B cell (primary cell): ENCODE measurements around the gene NFRKB. TPM values are rescaled to one million over a fixed set of nuclear protein-coding genes. Genes with fewer than 3 reads are reported as not detected.

Source experiments
- ATAC-seq: fragments of 200-7000 bp; cut with Tn5 transposase; one replicate; pipeline ENCODE4 v1.10.0; 2021; ENCODE audit warnings: low read depth, mild to moderate bottlenecking, moderate number of reproducible peaks, moderate library complexity
- CTCF ChIA-PET: fragments of 350-600 bp; sonication (Branson Sonifier 250); formaldehyde crosslinking; loops from one replicate; lab custom pipeline; 2021; ENCODE audit warnings: antibody characterized with exemption, inconsistent platforms; lab: Charles Lee
- POLR2A ChIA-PET: fragments of 350-600 bp; sonication (Branson Sonifier 250); formaldehyde crosslinking; loops from one replicate; lab custom pipeline; 2021; ENCODE audit warnings: antibody characterized with exemption; lab: Charles Lee
- DNase-seq: peaks from one replicate; pipeline ENCODE4 v3.0.0; 2013
- H2AFZ ChIP-seq: 2 replicates; pipeline ENCODE4 v1.6.1; 2012; ENCODE audit warnings: mild to moderate bottlenecking, low read depth, low read length; ENCODE audit not compliant: insufficient read depth, poor library complexity, severe bottlenecking
- H3K27ac ChIP-seq, 2 donors: 1 replicate in 1 of 2; 2 replicates in 1 of 2; pipeline ENCODE4 v1.5.1; 2012 to 2013; ENCODE audit warnings: low read length in 2 of 2, mild to moderate bottlenecking in 2 of 2, moderate library complexity in 1 of 2
- H3K27me3 ChIP-seq, 4 experiments: fragments of 200-600 bp in 1 of 4; sonication (generic) in 1 of 4; replicated peaks in 1 of 4; 1 replicate in 2 of 4; 2 replicates in 2 of 4; pipeline versions ENCODE4 v1.6.1 to v1.7.0; 2013 to 2016; ENCODE audit warnings: low read length in 3 of 4, mild to moderate bottlenecking in 2 of 4, mixed read lengths in 1 of 4, moderate library complexity in 1 of 4; ENCODE audit not compliant: insufficient read depth in 4 of 4, control insufficient read depth in 3 of 4; ENCODE audit errors: control extremely low read depth in 1 of 4
- H3K36me3 ChIP-seq, 2 experiments: replicated peaks in 1 of 2; 1 replicate in 1 of 2; 2 replicates in 1 of 2; pipeline versions ENCODE4 v1.6.1 to v1.7.1; 2013; ENCODE audit warnings: low read length in 1 of 2; ENCODE audit not compliant: insufficient read depth in 2 of 2, control insufficient read depth in 1 of 2; ENCODE audit errors: control extremely low read depth in 1 of 2, extremely low read depth in 1 of 2
- H3K4me1 ChIP-seq, 2 donors: fragments of 200-600 bp in 1 of 2; sonication (generic) in 1 of 2; 1 replicate in 1 of 2; 2 replicates in 1 of 2; pipeline versions ENCODE4 v1.5.1 to v1.6.1; 2013 to 2017; ENCODE audit warnings: low read length in 2 of 2; ENCODE audit not compliant: control insufficient read depth in 2 of 2, insufficient read depth in 2 of 2
- H3K4me2 ChIP-seq: replicated peaks from 2 replicates; pipeline ENCODE3; 2012; ENCODE audit warnings: mild to moderate bottlenecking, low read depth, low read length; ENCODE audit not compliant: poor library complexity, severe bottlenecking
- H3K4me3 ChIP-seq, 5 experiments: fragments of 200-600 bp in 1 of 5; sonication (generic) in 1 of 5; 1 replicate in 3 of 5; 2 replicates in 2 of 5; pipeline versions ENCODE4 v1.5.1 to v1.7.0; 2011 to 2016; ENCODE audit warnings: low read length in 4 of 5, mild to moderate bottlenecking in 4 of 5, low read depth in 2 of 5, control low read depth in 1 of 5, moderate library complexity in 1 of 5; ENCODE audit not compliant: insufficient read depth in 1 of 5; ENCODE audit errors: control extremely low read depth in 1 of 5, extremely low read depth in 1 of 5
- H3K79me2 ChIP-seq: fragments of 200-600 bp; sonication (generic); one replicate; pipeline ENCODE4 v1.6.0; 2016; ENCODE audit warnings: low read length; ENCODE audit not compliant: control insufficient read depth, insufficient read depth
- H3K9ac ChIP-seq: fragments of 200-600 bp; sonication (generic); 2 replicates; pipeline ENCODE4 v1.6.1; 2017; ENCODE audit warnings: mild to moderate bottlenecking, low read length, moderate library complexity
- H3K9me3 ChIP-seq, 3 donors: one replicate each; pipeline versions ENCODE4 v1.6.1 to v1.7.1; 2013; ENCODE audit warnings: low read length in 2 of 3; ENCODE audit not compliant: control insufficient read depth in 2 of 3, insufficient read depth in 1 of 3; ENCODE audit errors: control extremely low read depth in 1 of 3
- H4K20me1 ChIP-seq: 2 replicates; pipeline ENCODE4 v1.6.0; 2012; ENCODE audit warnings: mild to moderate bottlenecking, low read length; ENCODE audit not compliant: insufficient read depth, control insufficient read depth, poor library complexity, severe bottlenecking
- H3K27ac Mint-ChIP-seq: one replicate; pipeline ENCODE4 v1.8.0; 2021; ENCODE audit warnings: mixed read lengths
- H3K27me3 Mint-ChIP-seq: one replicate; pipeline ENCODE4 v1.8.0; 2021; ENCODE audit warnings: mixed read lengths
- H3K4me1 Mint-ChIP-seq: one replicate; pipeline ENCODE4 v1.8.0; 2021; ENCODE audit warnings: mixed read lengths
- H3K4me3 Mint-ChIP-seq: one replicate; pipeline ENCODE4 v1.8.0; 2021; ENCODE audit warnings: mixed read lengths
- H3K9me3 Mint-ChIP-seq: one replicate; pipeline ENCODE4 v1.8.0; 2022; ENCODE audit warnings: mixed read lengths; ENCODE audit not compliant: insufficient read depth
- EZH2 ChIP-seq: IDR thresholded peaks from 2 replicates; pipeline ENCODE4 v1.6.1; 2012; ENCODE audit warnings: borderline replicate concordance, low read depth, mild to moderate bottlenecking, moderate library complexity, low read length; ENCODE audit not compliant: insufficient read depth, poor library complexity, severe bottlenecking
- WGBS: methylation state at CpG from one replicate; pipeline ENCODE4 v1.1.5; 2013; ENCODE audit warnings: missing lambda C conversion rate; ENCODE audit not compliant: insufficient coverage; 5-methylcytosine and 5-hydroxymethylcytosine counted together
- intact Hi-C: fragments of 100-400 bp; cut with micrococcal nuclease; formaldehyde crosslinking; loops from one replicate; pipeline ENCODE4 v1.10.0; 2022
- polyA plus RNA-seq: library from polyadenylated mRNA; depleted of rRNA; stranded (reverse); fragments of >200 nt; gene quantifications from 2 replicates; pipeline ENCODE4 v1.2.3, GENCODE V29; 2012
- total RNA-seq, 2 donors: library from RNA; stranded (reverse); fragments of 120-200 nt in 1 of 2; gene quantifications; 1 replicate in 1 of 2; 2 replicates in 1 of 2; pipeline versions ENCODE4 v1.2.3 to v1.2.4, GENCODE V29; 2013 to 2022
- TF ChIP-seq, protein P1 (sequence below): fragments of 200-600 bp; IDR thresholded peaks from one replicate; pipeline ENCODE4 v1.8.0; 2022; ENCODE audit warnings: antibody characterized with exemption, mild to moderate bottlenecking

Gene NFRKB
- total and polyA plus RNA-seq, 2 donors (not counting 1 experiment from before 2014, with no cell fraction given) = 28.2 to 36.9 TPM

DNA sequence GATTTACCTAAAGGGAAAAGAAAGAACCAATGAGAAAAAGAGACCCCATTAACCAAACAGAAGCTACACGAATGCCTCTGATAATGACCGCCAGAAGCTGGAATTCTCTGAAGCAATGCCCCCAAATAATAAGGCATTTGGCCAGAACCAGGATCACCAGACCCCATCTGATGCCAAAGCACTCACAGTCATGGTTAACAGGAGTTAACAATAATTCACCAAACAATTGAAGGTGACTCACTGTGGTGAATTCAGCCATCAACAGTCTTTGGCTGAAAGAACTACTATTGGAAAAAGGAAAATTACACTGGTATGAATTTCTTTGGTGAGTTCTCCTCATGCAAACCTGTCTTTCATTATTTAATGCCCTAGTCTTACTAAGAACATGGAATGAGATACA is 21.9 kb upstream of the NFRKB start:
- no peaks in the 10 kb centered on the region for H3K4me1 Mint-ChIP-seq
- Histone ChIP-seq H3K36me3 (peaks cover 0 to 21% of the 10 kb centered on the region in 2 experiments), H3K9ac (no peak overlapping the region), H3K4me1 (peaks cover 0 to 2% of the 10 kb centered on the region in 2 donors), H3K79me2 (no peaks in the 10 kb centered on the region), H3K27me3 (no peaks in the 10 kb centered on the region), H3K4me2 (no peak overlapping the region), H3K4me3 (no peak overlapping the region), H4K20me1 (no peaks in the 10 kb centered on the region), H3K9me3 (no peaks in the 10 kb centered on the region), H3K27ac (no peak overlapping the region), H2AFZ (no peak overlapping the region)
- WGBS = 90% methylated on average over 2 of the region's 2 CpGs
- intact Hi-C loops = no loop called here
- no peaks in the 10 kb centered on the region for H3K27me3 Mint-ChIP-seq
- no peaks in the 10 kb centered on the region for H3K9me3 Mint-ChIP-seq
- no peak overlapping the region for H3K4me3 Mint-ChIP-seq
- ATAC-seq (no peak), DNase-seq (no peak)
- ChIA-PET POLR2A (no interaction called here), CTCF (interaction anchor here (1.3 to 19.3 kb wide), 2 partner anchors 9 to 216 kb away, joined by 3 to 339 read pairs; no protein-coding TSS in a partner anchor)
- TF ChIP-seq, protein P1, sequence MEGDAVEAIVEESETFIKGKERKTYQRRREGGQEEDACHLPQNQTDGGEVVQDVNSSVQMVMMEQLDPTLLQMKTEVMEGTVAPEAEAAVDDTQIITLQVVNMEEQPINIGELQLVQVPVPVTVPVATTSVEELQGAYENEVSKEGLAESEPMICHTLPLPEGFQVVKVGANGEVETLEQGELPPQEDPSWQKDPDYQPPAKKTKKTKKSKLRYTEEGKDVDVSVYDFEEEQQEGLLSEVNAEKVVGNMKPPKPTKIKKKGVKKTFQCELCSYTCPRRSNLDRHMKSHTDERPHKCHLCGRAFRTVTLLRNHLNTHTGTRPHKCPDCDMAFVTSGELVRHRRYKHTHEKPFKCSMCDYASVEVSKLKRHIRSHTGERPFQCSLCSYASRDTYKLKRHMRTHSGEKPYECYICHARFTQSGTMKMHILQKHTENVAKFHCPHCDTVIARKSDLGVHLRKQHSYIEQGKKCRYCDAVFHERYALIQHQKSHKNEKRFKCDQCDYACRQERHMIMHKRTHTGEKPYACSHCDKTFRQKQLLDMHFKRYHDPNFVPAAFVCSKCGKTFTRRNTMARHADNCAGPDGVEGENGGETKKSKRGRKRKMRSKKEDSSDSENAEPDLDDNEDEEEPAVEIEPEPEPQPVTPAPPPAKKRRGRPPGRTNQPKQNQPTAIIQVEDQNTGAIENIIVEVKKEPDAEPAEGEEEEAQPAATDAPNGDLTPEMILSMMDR = no peak
- no peak for TF ChIP-seq EZH2
- H3K27ac Mint-ChIP-seq = no peak overlapping the region

DNA sequence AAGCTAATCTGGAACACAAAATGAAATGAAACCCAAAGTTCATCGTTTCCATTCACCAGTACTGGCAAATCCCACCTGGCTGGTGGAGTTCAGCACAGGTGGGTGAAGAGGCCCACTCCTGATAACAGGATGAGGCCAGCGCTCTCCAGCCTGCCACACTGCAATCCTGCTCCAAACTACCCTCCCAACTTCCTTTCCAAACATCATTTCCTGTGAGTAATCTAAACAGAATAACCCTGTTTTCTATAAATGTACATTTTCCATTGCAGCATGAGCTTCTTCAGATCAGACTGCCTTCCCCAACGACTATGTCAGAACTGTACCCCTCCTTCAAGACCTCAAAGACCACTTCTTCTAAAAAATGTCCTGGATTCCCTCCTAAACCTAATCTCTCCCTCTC is 15.9 kb upstream of the NFRKB start:
- H3K4me2 ChIP-seq = no peak overlapping the region
- no peak overlapping the region for H3K4me3 Mint-ChIP-seq
- no peak for TF ChIP-seq EZH2
- TF ChIP-seq, protein P1 = no peak

More for the DNA sequence above, 15.9 kb upstream of the NFRKB start:
- no peak for DNase-seq
- ChIA-PET POLR2A (no interaction called here), CTCF (interaction anchor here (19.3 kb wide), 1 partner anchor 222 kb away, joined by 339 read pairs; no protein-coding TSS in a partner anchor)
- intact Hi-C loops = no loop called here
- peaks cover 0 to 31% of the 10 kb centered on the region in 2 experiments for H3K36me3 ChIP-seq
- H3K27me3 ChIP-seq = no peaks in the 10 kb centered on the region
- H3K27me3 Mint-ChIP-seq = no peaks in the 10 kb centered on the region
- no peak overlapping the region for H3K4me3 ChIP-seq
- H2AFZ ChIP-seq = no peak overlapping the region
- ATAC-seq = no peak
- no peaks in the 10 kb centered on the region for H4K20me1 ChIP-seq
- H3K9me3 ChIP-seq = no peaks in the 10 kb centered on the region
- H3K4me1 ChIP-seq = no peaks in the 10 kb centered on the region
- H3K9ac ChIP-seq = no peak overlapping the region
- 30% methylated on average over 2 of the region's 3 CpGs for WGBS
- no peaks in the 10 kb centered on the region for H3K4me1 Mint-ChIP-seq
- no peaks in the 10 kb centered on the region for H3K9me3 Mint-ChIP-seq
- H3K79me2 ChIP-seq = no peaks in the 10 kb centered on the region
- H3K27ac ChIP-seq = no peak overlapping the region
- no peak overlapping the region for H3K27ac Mint-ChIP-seq
